ENCODE measurements around the gene TMC4.

TMC4 gene

GRCh38 chr19:54149021-54149812 is 23.7 kb downstream of the TMC4 start:
- H3K4me3 ChIP-seq: no peak overlapping the region
- no peak overlapping the region for H3K4me2 ChIP-seq
- H3K9me3 ChIP-seq: no peaks in the 10 kb centered on the region
- H3K9ac ChIP-seq: no peak overlapping the region
- H3K4me1 ChIP-seq: no peaks in the 10 kb centered on the region
- H3K36me3 ChIP-seq: peaks cover 100% of the 10 kb centered on the region
- H4K20me1 ChIP-seq: peaks cover 94% of the 10 kb centered on the region
- TF ChIP-seq Cebpa-rat (IDR thresholded peaks at IDR 0.05): no peak
- no peaks in the 10 kb centered on the region for H3K27me3 ChIP-seq
- H3K27ac ChIP-seq: no peak overlapping the region

GRCh38 chr19:54148158-54148557 is 24.8 kb downstream of the TMC4 start:
- no peak for TF ChIP-seq Cebpa-rat (IDR thresholded peaks at IDR 0.05)
- Histone ChIP-seq H3K4me3 (no peak overlapping the region), H4K20me1 (peaks cover 94% of the 10 kb centered on the region), H3K4me2 (no peak overlapping the region), H3K27ac (no peak overlapping the region), H3K27me3 (no peaks in the 10 kb centered on the region), H3K9ac (no peak overlapping the region), H3K9me3 (no peaks in the 10 kb centered on the region), H3K36me3 (peaks cover 100% of the 10 kb centered on the region), H3K4me1 (no peaks in the 10 kb centered on the region)

DNA sequence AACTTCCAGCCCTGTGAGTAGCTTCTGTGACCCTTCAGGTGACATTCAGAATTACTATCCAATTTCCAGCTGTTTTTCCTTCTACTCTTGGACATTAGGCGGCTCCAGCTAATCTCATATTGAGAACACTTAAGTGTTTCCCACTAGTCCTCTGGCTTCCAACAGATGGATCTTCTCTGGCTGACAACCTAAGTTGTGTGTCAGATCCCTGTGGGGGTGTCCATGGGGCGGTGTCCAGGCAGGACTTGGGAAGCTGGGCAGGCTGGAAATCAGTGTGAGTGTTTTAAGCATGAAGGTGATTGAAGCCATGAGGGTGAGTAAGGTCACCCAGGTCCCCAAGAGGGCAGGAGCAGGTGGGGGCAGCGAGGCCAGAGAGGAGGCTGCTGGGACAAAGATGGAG is 25.3 kb downstream of the TMC4 start:
- Histone ChIP-seq H4K20me1 (peaks cover 94% of the 10 kb centered on the region), H3K4me2 (no peak overlapping the region), H3K9ac (no peak overlapping the region), H3K27me3 (no peaks in the 10 kb centered on the region), H3K36me3 (peaks cover 100% of the 10 kb centered on the region), H3K27ac (no peak overlapping the region), H3K4me3 (no peak overlapping the region), H3K4me1 (no peaks in the 10 kb centered on the region), H3K9me3 (no peaks in the 10 kb centered on the region)
- TF ChIP-seq Cebpa-rat (IDR thresholded peaks at IDR 0.05): no peak

- no peak overlapping the region for H3K4me2 ChIP-seq
- H3K4me3 ChIP-seq: no peak overlapping the region
- H3K9ac ChIP-seq: no peak overlapping the region
- H3K27ac ChIP-seq: no peak overlapping the region
- TF ChIP-seq Cebpa-rat (IDR thresholded peaks at IDR 0.05): no peak
- H3K36me3 ChIP-seq: peaks cover 100% of the 10 kb centered on the region
- peaks cover 8% of the 10 kb centered on the region for H3K4me1 ChIP-seq
- peaks cover 95% of the 10 kb centered on the region for H4K20me1 ChIP-seq
- H3K9me3 ChIP-seq: no peaks in the 10 kb centered on the region
- no peaks in the 10 kb centered on the region for H3K27me3 ChIP-seq
Measured at GRCh38 chr19:54145541-54146158, 27.3 kb downstream of the TMC4 start.

DNA sequence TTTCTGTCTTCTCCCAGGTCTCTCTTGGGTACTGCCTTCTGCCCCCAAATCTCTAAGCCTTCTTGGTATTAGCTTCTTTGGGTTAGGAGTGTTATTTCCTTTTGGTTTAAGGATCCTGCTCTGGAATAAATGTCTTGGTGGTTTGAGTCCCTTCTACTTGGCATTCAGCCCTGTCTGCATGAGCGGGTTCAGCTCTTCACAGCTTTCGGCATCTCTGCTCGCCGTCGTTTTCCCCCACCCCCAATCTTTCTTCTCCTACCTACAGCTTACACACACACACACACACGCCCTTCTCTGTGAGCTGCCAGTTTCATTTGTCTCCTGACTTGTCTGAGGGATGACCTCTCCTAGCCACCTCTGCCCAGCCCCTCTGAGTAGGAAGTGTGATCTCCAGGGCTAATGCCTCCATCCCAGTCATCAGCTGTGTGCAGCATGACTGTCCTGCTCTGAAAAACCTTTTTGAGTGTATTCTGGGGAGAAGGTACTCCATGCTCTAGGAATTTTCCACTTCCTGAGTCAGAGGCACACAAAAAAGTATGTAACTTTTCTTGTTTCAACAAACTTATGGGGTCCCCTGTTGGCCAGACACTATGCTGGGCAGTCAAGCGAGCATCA is 30.7 kb downstream of the TMC4 start:
- H3K27ac ChIP-seq: no peak overlapping the region
- H3K4me3 ChIP-seq: no peak overlapping the region
- no peaks in the 10 kb centered on the region for H3K9me3 ChIP-seq
- peaks cover 32% of the 10 kb centered on the region for H3K4me1 ChIP-seq
- TF ChIP-seq Cebpa-rat (IDR thresholded peaks at IDR 0.05): no peak
- H3K9ac ChIP-seq: no peak overlapping the region; the same call in 1 of the 2 replicates
- H3K4me2 ChIP-seq: no peak overlapping the region
- H3K27me3 ChIP-seq: no peaks in the 10 kb centered on the region
- H3K36me3 ChIP-seq: peaks cover 84% of the 10 kb centered on the region
- H4K20me1 ChIP-seq: peaks cover 90% of the 10 kb centered on the region

DNA sequence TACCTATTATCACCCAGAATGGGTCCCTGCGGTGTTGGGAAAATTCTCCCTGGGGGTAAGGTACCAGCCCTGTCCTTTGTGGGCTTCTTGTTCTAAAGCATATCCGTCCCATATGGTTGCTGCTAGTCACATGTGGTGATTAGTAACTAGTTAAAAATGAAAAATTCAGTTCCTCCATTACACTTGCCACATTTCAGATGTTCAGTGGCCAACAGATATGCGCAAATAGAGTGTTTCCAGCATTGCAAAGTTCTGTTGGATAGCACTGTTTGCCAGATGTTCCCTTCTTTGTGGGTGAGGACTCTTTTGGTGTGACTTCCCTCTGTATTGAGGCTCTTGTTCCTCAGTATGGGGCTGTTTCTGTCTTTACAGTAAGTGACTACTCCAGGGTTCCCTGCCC is 31.6 kb downstream of the TMC4 start:
- H3K4me1 ChIP-seq: peaks cover 34% of the 10 kb centered on the region
- H3K9me3 ChIP-seq: no peaks in the 10 kb centered on the region
- peaks cover 81% of the 10 kb centered on the region for H4K20me1 ChIP-seq
- H3K4me2 ChIP-seq: no peak overlapping the region
- peaks cover 74% of the 10 kb centered on the region for H3K36me3 ChIP-seq
- H3K9ac ChIP-seq: 0 out of 2 replicates have a peak overlapping the region, but pooled peaks have one; percentile 100
- TF ChIP-seq Cebpa-rat (IDR thresholded peaks at IDR 0.05): no peak
- no peaks in the 10 kb centered on the region for H3K27me3 ChIP-seq
- H3K4me3 ChIP-seq: no peak overlapping the region
- no peak overlapping the region for H3K27ac ChIP-seq

- no peaks in the 10 kb centered on the region for H3K27me3 ChIP-seq
- no peak for TF ChIP-seq Cebpa-rat (IDR thresholded peaks at IDR 0.05)
- H3K9ac ChIP-seq: peak overlapping the region; percentile 100
- peak overlapping the region; percentile 99 for H3K27ac ChIP-seq
- no peaks in the 10 kb centered on the region for H3K9me3 ChIP-seq
- H4K20me1 ChIP-seq: peaks cover 56% of the 10 kb centered on the region
- peaks cover 43% of the 10 kb centered on the region for H3K4me1 ChIP-seq
- H3K36me3 ChIP-seq: peaks cover 48% of the 10 kb centered on the region
- peak overlapping the region; percentile 99 for H3K4me2 ChIP-seq
- H3K4me3 ChIP-seq: peak overlapping the region; percentile 97
Measured at GRCh38 chr19:54138489-54139256, 34.3 kb downstream of the TMC4 start.

DNA sequence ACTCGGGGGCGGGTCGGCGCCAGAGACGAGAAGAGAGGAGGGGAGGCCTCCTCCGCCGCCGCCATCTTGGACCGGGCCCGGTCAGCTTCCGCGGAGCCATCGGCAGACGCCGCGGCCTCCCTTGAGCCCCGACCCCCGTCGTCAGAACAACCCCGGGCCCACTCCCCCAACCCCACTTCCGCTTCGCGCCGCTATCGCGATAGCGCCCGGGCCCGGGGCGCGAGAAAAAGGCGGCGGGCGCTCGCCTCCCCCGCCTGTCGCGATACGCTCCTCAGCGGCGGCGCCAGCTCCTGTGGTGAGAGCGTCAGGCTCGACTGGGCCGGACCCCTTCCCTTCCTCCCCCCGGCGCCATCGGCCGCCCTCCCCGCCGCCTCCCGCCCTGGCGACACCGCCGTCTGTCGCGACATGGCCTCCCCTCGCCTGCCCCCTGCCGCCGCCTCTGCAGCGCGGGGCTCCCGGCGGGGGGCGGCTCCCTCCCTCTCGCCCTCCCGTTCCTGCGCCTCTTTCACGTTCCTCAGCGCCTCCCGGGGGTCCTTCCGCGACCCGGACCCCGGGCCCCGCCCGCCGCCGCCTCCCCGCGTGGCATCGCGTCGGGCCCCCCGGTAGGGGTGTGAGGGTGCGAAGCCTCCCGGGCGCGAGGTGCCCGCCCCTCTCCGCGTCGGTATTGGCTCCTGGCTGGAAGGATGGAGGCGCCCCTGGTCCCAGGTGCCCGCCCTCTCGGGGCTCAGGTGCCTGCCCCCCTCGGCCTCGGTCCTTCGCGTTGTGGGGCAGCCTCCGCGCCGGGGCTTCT is 35.1 kb downstream of the TMC4 start, which contains the start of gene CNOT3:
Gene CNOT3, plus strand, starts transcription at position 64 of the 790 bp plus-strand sequence. CDS start 5,217 bp downstream, outside the sequence.
- H3K4me1 ChIP-seq: peaks cover 48% of the 10 kb centered on the region
- H3K4me3 ChIP-seq: peak within 1 kb of the TSS; percentile 97
- H4K20me1 ChIP-seq: peaks cover 49% of the 10 kb centered on the region
- peak within 1 kb of the TSS; percentile 99 for H3K27ac ChIP-seq
- H3K27me3 ChIP-seq: no peaks in the 10 kb centered on the region
- H3K4me2 ChIP-seq: peak within 1 kb of the TSS; percentile 99
- H3K9ac ChIP-seq: peak within 1 kb of the TSS; percentile 100
- H3K36me3 ChIP-seq: peaks cover 45% of the 10 kb centered on the region
- no peaks in the 10 kb centered on the region for H3K9me3 ChIP-seq
- no peak for TF ChIP-seq Cebpa-rat (IDR thresholded peaks at IDR 0.05)

Measured in BLaER1 (cell line).